ENCODE data around the gene MYO1B. TPM values are rescaled to one million over a fixed set of nuclear protein-coding genes. Genes with fewer than 3 reads are reported as not detected.
A peak's percentile ranks its signal among the peaks of the same experiment; 100 is the strongest.

Gene MYO1B
- total RNA-seq, 1 donor from 2014 or later = 2.5 TPM

- Mint-ChIP-seq H3K27ac (no peak overlapping the region), H3K27me3 (no peaks in the 10 kb centered on the region), H3K36me3 (ENCODE audit: low read depth) (no peaks in the 10 kb centered on the region), H3K4me3 (no peak overlapping the region), H3K4me1 (peaks cover 9% of the 10 kb centered on the region), H3K9me3 (no peaks in the 10 kb centered on the region)
- ChIA-PET CTCF (no interaction called here), POLR2A (no interaction called here)
- ATAC-seq (ENCODE audit: low read depth) = no peak
- intact Hi-C loops (cut with micrococcal nuclease) = no loop called here
- no peak for DNase-seq
- TF ChIP-seq CTCF (IDR thresholded peaks at IDR 0.05) = no peak
These were observed 21.0 kb downstream of the MYO1B start for GRCh38 chr2:191266201-191266600.

- ATAC-seq (ENCODE audit: low read depth) (no peak), DNase-seq (no peak)
- ChIA-PET CTCF (no interaction called here), POLR2A (no interaction called here)
- H3K27ac Mint-ChIP-seq = no peak overlapping the region
- no peaks in the 10 kb centered on the region for H3K9me3 Mint-ChIP-seq
- TF ChIP-seq CTCF (IDR thresholded peaks at IDR 0.05) = no peak
- intact Hi-C loops (cut with micrococcal nuclease) = no loop called here
- no peaks in the 10 kb centered on the region for H3K27me3 Mint-ChIP-seq
- peaks cover 30% of the 10 kb centered on the region for H3K4me1 Mint-ChIP-seq
- no peak overlapping the region for H3K4me3 Mint-ChIP-seq
- H3K36me3 Mint-ChIP-seq (ENCODE audit: low read depth) = no peaks in the 10 kb centered on the region
These were observed 23.4 kb downstream of the MYO1B start for GRCh38 chr2:191268596-191268995.

GRCh38 chr2:191270306-191271161, 25.3 kb downstream of the MYO1B start:
- Mint-ChIP-seq H3K9me3 (no peaks in the 10 kb centered on the region), H3K27me3 (no peaks in the 10 kb centered on the region), H3K4me1 (peaks cover 45% of the 10 kb centered on the region), H3K4me3 (no peak overlapping the region), H3K27ac (no peak overlapping the region), H3K36me3 (ENCODE audit: low read depth) (no peaks in the 10 kb centered on the region)
- DNase-seq = no peak
- ATAC-seq (ENCODE audit: low read depth) = no peak
- TF ChIP-seq CTCF (IDR thresholded peaks at IDR 0.05) = no peak
- intact Hi-C loops (cut with micrococcal nuclease) = no loop called here
- ChIA-PET POLR2A (interaction anchor here (0.6 kb wide), 1 partner anchor 17 kb away, joined by 3 read pairs; no protein-coding TSS in a partner anchor), CTCF (interaction anchor here (0.6 kb wide), 1 partner anchor 9 kb away, joined by 3 read pairs; no protein-coding TSS in a partner anchor)

GRCh38 chr2:191272064-191272463, 26.9 kb downstream of the MYO1B start:
- ATAC-seq (ENCODE audit: low read depth) (no peak), DNase-seq (no peak)
- H3K4me3 Mint-ChIP-seq = no peak overlapping the region
- no peak overlapping the region for H3K27ac Mint-ChIP-seq
- ChIA-PET CTCF (no interaction called here), POLR2A (no interaction called here)
- H3K27me3 Mint-ChIP-seq = no peaks in the 10 kb centered on the region
- intact Hi-C loops (cut with micrococcal nuclease) = no loop called here
- H3K36me3 Mint-ChIP-seq (ENCODE audit: low read depth) = no peaks in the 10 kb centered on the region
- no peaks in the 10 kb centered on the region for H3K9me3 Mint-ChIP-seq
- TF ChIP-seq CTCF (IDR thresholded peaks at IDR 0.05) = no peak
- H3K4me1 Mint-ChIP-seq = peaks cover 61% of the 10 kb centered on the region

- ChIA-PET CTCF (no interaction called here), POLR2A (interaction anchor here (0.5 kb wide), 1 partner anchor 221 kb away, joined by 5 read pairs; no protein-coding TSS in a partner anchor)
- Mint-ChIP-seq H3K4me3 (peak overlapping the region; percentile 72), H3K36me3 (ENCODE audit: low read depth) (no peaks in the 10 kb centered on the region), H3K4me1 (peaks cover 72% of the 10 kb centered on the region), H3K27ac (peak overlapping the region; percentile 78), H3K27me3 (no peaks in the 10 kb centered on the region), H3K9me3 (no peaks in the 10 kb centered on the region)
- DNase-seq (no peak), ATAC-seq (ENCODE audit: low read depth) (peak; percentile 79)
- intact Hi-C loops (cut with micrococcal nuclease) = loop anchor here (1.0 to 2.0 kb wide), 2 partner anchors 28 to 30 kb away; partner anchors contain the start of gene MYO1B
- no peak for TF ChIP-seq CTCF (IDR thresholded peaks at IDR 0.05)
These were observed 29.2 kb downstream of the MYO1B start for GRCh38 chr2:191274413-191274815.
